ENCODE results near the gene PLXNB1. TPM values are rescaled to one million over a fixed set of nuclear protein-coding genes. Genes with fewer than 3 reads are reported as not detected.

PLXNB1 gene
- total RNA-seq, 1 experiment from 2014 or later = 35.6 TPM

DNA sequence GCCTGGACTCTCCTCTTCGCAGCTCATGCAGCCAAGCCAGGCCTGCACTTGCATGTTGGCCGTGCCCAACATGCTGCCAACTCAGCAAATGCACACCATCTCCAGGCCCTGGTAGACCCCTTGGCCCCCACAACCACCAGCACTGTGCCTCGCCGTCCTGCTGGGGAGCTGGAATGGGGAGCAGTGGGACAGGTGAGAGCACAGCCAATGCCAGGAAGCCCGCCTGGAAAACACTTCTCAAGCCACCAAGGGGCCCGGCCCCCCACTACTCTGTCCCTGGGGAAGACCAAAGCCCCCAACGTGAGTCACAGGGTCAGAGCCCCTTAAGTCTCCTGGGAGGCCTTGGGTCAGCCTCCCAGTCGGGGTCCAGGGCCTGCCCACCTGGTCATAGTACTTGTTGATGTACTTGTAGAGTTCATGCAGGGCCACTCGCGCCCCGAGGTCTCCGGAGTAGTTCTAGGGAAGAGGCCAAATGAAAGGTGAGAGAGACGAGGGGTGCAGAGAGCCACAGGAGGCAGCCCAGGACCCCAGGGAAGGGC lies 24.5 kb downstream of the PLXNB1 start:
- Histone ChIP-seq H3K4me1 (ENCODE audit: control insufficient read depth in 1 of 2, insufficient read depth in 2 of 2, low read length in 2 of 2) (peaks cover 14 to 36% of the 10 kb centered on the region in 2 experiments), H4K20me1 (ENCODE audit: insufficient read depth) (no peaks in the 10 kb centered on the region), H3K4me2 (ENCODE audit: low read length) (no peak overlapping the region), H3K9me3 (ENCODE audit: control insufficient read depth in 1 of 2, insufficient read depth in 1 of 2, low read depth in 1 of 2, low read length in 2 of 2) (no peaks in the 10 kb centered on the region), H3K27me3 (ENCODE audit: insufficient read depth, low read length) (no peaks in the 10 kb centered on the region), H3K9ac (ENCODE audit: low read length) (no peak overlapping the region), H2AFZ (ENCODE audit: low read depth, low read length, poor library complexity, severe bottlenecking) (no peak overlapping the region), H3K9me2 (ENCODE audit: insufficient read depth) (no peaks in the 10 kb centered on the region), H3K36me3 (ENCODE audit: control insufficient read depth in 1 of 2, insufficient read depth in 2 of 2, low read length in 2 of 2) (peaks cover 2 to 3% of the 10 kb centered on the region in 2 experiments; a peak in 2 of 4 replicates), H3K4me3 (replicated peaks in 1 of 2; ENCODE audit: low read depth in 1 of 2, low read length in 2 of 2) (no peak overlapping the region), H3K79me2 (ENCODE audit: insufficient read depth, low read length) (no peaks in the 10 kb centered on the region), H3K27ac (ENCODE audit: low read depth, low read length) (no peak overlapping the region)
- ATAC-seq (no peak), DNase-seq (ENCODE audit: low read depth, low spot score) (no peak)
- intact Hi-C loops (cut with micrococcal nuclease) = no loop called here
- no TSS peak for BruUV-seq (replicated peaks)
- ChIA-PET CTCF (interaction anchor here (8.0 kb wide), 1 partner anchor 30 kb away, joined by 386 read pairs; no protein-coding TSS in a partner anchor), RAD21 (ENCODE audit: low non-redundant PET in 1 of 2, low total read pairs in 2 of 2, uncharacterized antibody in 2 of 2, unreplicated experiment in 2 of 2) (no interaction called here), POLR2A (no interaction called here)
- TF ChIP-seq CBX3 (IDR thresholded peaks at IDR 0.05; ENCODE audit: low read depth) (no peak), SIN3A (IDR thresholded peaks at IDR 0.05; ENCODE audit: low read depth) (no peak), POLR2A (IDR thresholded peaks at IDR 0.05; ENCODE audit: borderline replicate concordance, extremely low read depth, insufficient read depth, insufficient read length) (no peak), CEBPB (IDR thresholded peaks at IDR 0.05; ENCODE audit: low read depth) (no peak), ELF1 (IDR thresholded peaks at IDR 0.05; ENCODE audit: borderline replicate concordance, low read depth) (no peak), JUND (IDR thresholded peaks at IDR 0.05) (no peak), RAD21 (IDR thresholded peaks at IDR 0.05; ENCODE audit: low read depth) (no peak), EZH2 (IDR thresholded peaks at IDR 0.05) (no peak), SRF (IDR thresholded peaks at IDR 0.05; ENCODE audit: low read depth) (no peak), EZH2phosphoT487 (IDR thresholded peaks at IDR 0.05; ENCODE audit: borderline replicate concordance) (no peak), YY1 (IDR thresholded peaks at IDR 0.05; ENCODE audit: extremely low read depth, insufficient replicate concordance, low read depth, low read length) (no peak)
- TF ChIP-seq, protein P1, sequence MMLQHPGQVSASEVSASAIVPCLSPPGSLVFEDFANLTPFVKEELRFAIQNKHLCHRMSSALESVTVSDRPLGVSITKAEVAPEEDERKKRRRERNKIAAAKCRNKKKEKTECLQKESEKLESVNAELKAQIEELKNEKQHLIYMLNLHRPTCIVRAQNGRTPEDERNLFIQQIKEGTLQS (IDR thresholded peaks at IDR 0.05) = no peak
- TF ChIP-seq, protein P2, sequence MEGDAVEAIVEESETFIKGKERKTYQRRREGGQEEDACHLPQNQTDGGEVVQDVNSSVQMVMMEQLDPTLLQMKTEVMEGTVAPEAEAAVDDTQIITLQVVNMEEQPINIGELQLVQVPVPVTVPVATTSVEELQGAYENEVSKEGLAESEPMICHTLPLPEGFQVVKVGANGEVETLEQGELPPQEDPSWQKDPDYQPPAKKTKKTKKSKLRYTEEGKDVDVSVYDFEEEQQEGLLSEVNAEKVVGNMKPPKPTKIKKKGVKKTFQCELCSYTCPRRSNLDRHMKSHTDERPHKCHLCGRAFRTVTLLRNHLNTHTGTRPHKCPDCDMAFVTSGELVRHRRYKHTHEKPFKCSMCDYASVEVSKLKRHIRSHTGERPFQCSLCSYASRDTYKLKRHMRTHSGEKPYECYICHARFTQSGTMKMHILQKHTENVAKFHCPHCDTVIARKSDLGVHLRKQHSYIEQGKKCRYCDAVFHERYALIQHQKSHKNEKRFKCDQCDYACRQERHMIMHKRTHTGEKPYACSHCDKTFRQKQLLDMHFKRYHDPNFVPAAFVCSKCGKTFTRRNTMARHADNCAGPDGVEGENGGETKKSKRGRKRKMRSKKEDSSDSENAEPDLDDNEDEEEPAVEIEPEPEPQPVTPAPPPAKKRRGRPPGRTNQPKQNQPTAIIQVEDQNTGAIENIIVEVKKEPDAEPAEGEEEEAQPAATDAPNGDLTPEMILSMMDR (IDR thresholded peaks at IDR 0.05 in 2 of 3, conservative IDR thresholded peaks at IDR 0.05 in 1 of 3; ENCODE audit: borderline replicate concordance in 1 of 3, insufficient read depth in 1 of 3, low read depth in 2 of 3, low read length in 2 of 3) = no peak
- TF ChIP-seq, protein P3, sequence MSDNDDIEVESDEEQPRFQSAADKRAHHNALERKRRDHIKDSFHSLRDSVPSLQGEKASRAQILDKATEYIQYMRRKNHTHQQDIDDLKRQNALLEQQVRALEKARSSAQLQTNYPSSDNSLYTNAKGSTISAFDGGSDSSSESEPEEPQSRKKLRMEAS (IDR thresholded peaks at IDR 0.05) = no peak
- TF ChIP-seq, protein P4, sequence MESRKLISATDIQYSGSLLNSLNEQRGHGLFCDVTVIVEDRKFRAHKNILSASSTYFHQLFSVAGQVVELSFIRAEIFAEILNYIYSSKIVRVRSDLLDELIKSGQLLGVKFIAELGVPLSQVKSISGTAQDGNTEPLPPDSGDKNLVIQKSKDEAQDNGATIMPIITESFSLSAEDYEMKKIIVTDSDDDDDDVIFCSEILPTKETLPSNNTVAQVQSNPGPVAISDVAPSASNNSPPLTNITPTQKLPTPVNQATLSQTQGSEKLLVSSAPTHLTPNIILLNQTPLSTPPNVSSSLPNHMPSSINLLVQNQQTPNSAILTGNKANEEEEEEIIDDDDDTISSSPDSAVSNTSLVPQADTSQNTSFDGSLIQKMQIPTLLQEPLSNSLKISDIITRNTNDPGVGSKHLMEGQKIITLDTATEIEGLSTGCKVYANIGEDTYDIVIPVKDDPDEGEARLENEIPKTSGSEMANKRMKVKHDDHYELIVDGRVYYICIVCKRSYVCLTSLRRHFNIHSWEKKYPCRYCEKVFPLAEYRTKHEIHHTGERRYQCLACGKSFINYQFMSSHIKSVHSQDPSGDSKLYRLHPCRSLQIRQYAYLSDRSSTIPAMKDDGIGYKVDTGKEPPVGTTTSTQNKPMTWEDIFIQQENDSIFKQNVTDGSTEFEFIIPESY (IDR thresholded peaks at IDR 0.05; ENCODE audit: extremely low read depth, insufficient replicate concordance, low read length) = no peak
